Loucy (cell line): Measurements from ENCODE around the gene IP6K3.

Experiments used
- H2AFZ ChIP-seq: fragments of 200-600 bp; sonication (generic); 2 replicates; pipeline ENCODE4 v1.6.0; 2016; ENCODE audit warnings: antibody characterized with exemption, mild to moderate bottlenecking, low read length, moderate library complexity
- H3F3A ChIP-seq: fragments of 200-600 bp; 2 replicates; pipeline ENCODE4 v1.6.0; 2016; ENCODE audit warnings: antibody characterized with exemption, low read depth, mild to moderate bottlenecking
- H3K27me3 ChIP-seq: fragments of 200-600 bp; sonication (generic); 2 replicates; pipeline ENCODE4 v1.6.1; 2014; ENCODE audit warnings: low read length, mild to moderate bottlenecking; ENCODE audit not compliant: insufficient read depth, poor library complexity, severe bottlenecking
- H3K36me3 ChIP-seq: fragments of 200-600 bp; sonication (generic); 2 replicates; pipeline ENCODE4 v1.6.1; 2016; ENCODE audit warnings: low read length; ENCODE audit not compliant: insufficient read depth
- H3K4me1 ChIP-seq: fragments of 200-600 bp; sonication (generic); 2 replicates; pipeline ENCODE4 v1.5.1; 2014; ENCODE audit warnings: low read length, mild to moderate bottlenecking; ENCODE audit not compliant: insufficient read depth, poor library complexity, severe bottlenecking
- H3K4me2 ChIP-seq: fragments of 200-600 bp; sonication (generic); 2 replicates; pipeline ENCODE4 v1.6.0; 2014; ENCODE audit warnings: antibody characterized with exemption, low read length, low read depth, mild to moderate bottlenecking; ENCODE audit not compliant: poor library complexity, severe bottlenecking
- H3K4me3 ChIP-seq: fragments of 200-600 bp; sonication (generic); 2 replicates; pipeline ENCODE4 v1.5.1; 2014; ENCODE audit warnings: low read length, mild to moderate bottlenecking, mixed read lengths; ENCODE audit not compliant: poor library complexity, severe bottlenecking
- H3K79me2 ChIP-seq: fragments of 200-600 bp; sonication (generic); 2 replicates; pipeline ENCODE4 v1.6.1; 2014; ENCODE audit warnings: low read length; ENCODE audit not compliant: insufficient read depth
- H3K9ac ChIP-seq: fragments of 200-600 bp; sonication (generic); 2 replicates; pipeline ENCODE4 v1.6.0; 2014; ENCODE audit warnings: mild to moderate bottlenecking, low read depth, low read length, moderate library complexity; ENCODE audit not compliant: poor library complexity, severe bottlenecking
- H3K9me2 ChIP-seq: fragments of 200-600 bp; sonication (generic); replicated peaks from 2 replicates; pipeline ENCODE4 v1.6.1; 2016; ENCODE audit warnings: low read depth, low read length, mixed read lengths
- H3K9me3 ChIP-seq: fragments of 200-600 bp; sonication (generic); 2 replicates; pipeline ENCODE4 v1.6.1; 2014; ENCODE audit warnings: mild to moderate bottlenecking, antibody characterized with exemption, low read length, low read depth; ENCODE audit not compliant: insufficient read depth
- H4K20me1 ChIP-seq: fragments of 200-600 bp; sonication (generic); 2 replicates; pipeline ENCODE4 v1.6.0; 2014; ENCODE audit warnings: antibody characterized with exemption, low read length, mild to moderate bottlenecking; ENCODE audit not compliant: insufficient read depth, poor library complexity, severe bottlenecking
- CTCF ChIP-seq: fragments of 200-600 bp; sonication (generic); conservative IDR thresholded peaks from 2 replicates; pipeline ENCODE4 v1.5.1; 2014; ENCODE audit warnings: mild to moderate bottlenecking, antibody characterized with exemption, low read length
- EZH2phosphoT487 ChIP-seq: fragments of 200-600 bp; IDR thresholded peaks from 2 replicates; pipeline ENCODE4 v1.6.1; 2018; ENCODE audit warnings: antibody characterized with exemption, mild to moderate bottlenecking, moderate library complexity, borderline replicate concordance

The IP6K3 gene

GRCh38 chr6:33751771-33752645, 5.3 kb upstream of the IP6K3 start:
- Histone ChIP-seq H3F3A (no peaks in the 10 kb centered on the region), H4K20me1 (no peaks in the 10 kb centered on the region), H3K4me3 (no peak overlapping the region), H3K4me1 (peaks cover 5% of the 10 kb centered on the region), H2AFZ (no peak overlapping the region), H3K27me3 (no peaks in the 10 kb centered on the region), H3K36me3 (no peaks in the 10 kb centered on the region), H3K4me2 (no peak overlapping the region), H3K79me2 (no peaks in the 10 kb centered on the region), H3K9me2 (no peaks in the 10 kb centered on the region), H3K9me3 (no peaks in the 10 kb centered on the region), H3K9ac (no peak overlapping the region)
- TF ChIP-seq EZH2phosphoT487 (no peak), CTCF (no peak)

- no peaks in the 10 kb centered on the region for H3K9me3 ChIP-seq
- no peaks in the 10 kb centered on the region for H3F3A ChIP-seq
- H3K36me3 ChIP-seq, result no peaks in the 10 kb centered on the region
- no peaks in the 10 kb centered on the region for H3K27me3 ChIP-seq
- no peak overlapping the region for H3K4me2 ChIP-seq
- no peak overlapping the region for H3K9ac ChIP-seq
- H3K4me1 ChIP-seq, result peaks cover 14% of the 10 kb centered on the region
- no peak overlapping the region for H3K4me3 ChIP-seq
- H3K79me2 ChIP-seq, result no peaks in the 10 kb centered on the region
- no peaks in the 10 kb centered on the region for H4K20me1 ChIP-seq
- no peaks in the 10 kb centered on the region for H3K9me2 ChIP-seq
- H2AFZ ChIP-seq, result no peak overlapping the region
- TF ChIP-seq EZH2phosphoT487 (no peak), CTCF (no peak)
Observed at GRCh38 chr6:33750244-33750991, 3.7 kb upstream of the IP6K3 start.

- TF ChIP-seq EZH2phosphoT487 (no peak), CTCF (no peak)
- no peaks in the 10 kb centered on the region for H3K79me2 ChIP-seq
- no peak overlapping the region for H2AFZ ChIP-seq
- no peak overlapping the region for H3K9ac ChIP-seq
- H3F3A ChIP-seq, result no peaks in the 10 kb centered on the region
- H3K9me2 ChIP-seq, result no peaks in the 10 kb centered on the region
- no peaks in the 10 kb centered on the region for H3K36me3 ChIP-seq
- no peak overlapping the region for H3K4me3 ChIP-seq
- H3K4me1 ChIP-seq, result peaks cover 23% of the 10 kb centered on the region
- no peaks in the 10 kb centered on the region for H3K27me3 ChIP-seq
- no peaks in the 10 kb centered on the region for H3K9me3 ChIP-seq
- H3K4me2 ChIP-seq, result no peak overlapping the region
- H4K20me1 ChIP-seq, result no peaks in the 10 kb centered on the region
Observed at GRCh38 chr6:33749401-33749800, 2.7 kb upstream of the IP6K3 start.
